ENCODE measurements around the gene ATP2C2.

GRCh38 chr16:84354306-84354705, 14.0 kb upstream of the ATP2C2 start:
- TF ChIP-seq, protein P1, sequence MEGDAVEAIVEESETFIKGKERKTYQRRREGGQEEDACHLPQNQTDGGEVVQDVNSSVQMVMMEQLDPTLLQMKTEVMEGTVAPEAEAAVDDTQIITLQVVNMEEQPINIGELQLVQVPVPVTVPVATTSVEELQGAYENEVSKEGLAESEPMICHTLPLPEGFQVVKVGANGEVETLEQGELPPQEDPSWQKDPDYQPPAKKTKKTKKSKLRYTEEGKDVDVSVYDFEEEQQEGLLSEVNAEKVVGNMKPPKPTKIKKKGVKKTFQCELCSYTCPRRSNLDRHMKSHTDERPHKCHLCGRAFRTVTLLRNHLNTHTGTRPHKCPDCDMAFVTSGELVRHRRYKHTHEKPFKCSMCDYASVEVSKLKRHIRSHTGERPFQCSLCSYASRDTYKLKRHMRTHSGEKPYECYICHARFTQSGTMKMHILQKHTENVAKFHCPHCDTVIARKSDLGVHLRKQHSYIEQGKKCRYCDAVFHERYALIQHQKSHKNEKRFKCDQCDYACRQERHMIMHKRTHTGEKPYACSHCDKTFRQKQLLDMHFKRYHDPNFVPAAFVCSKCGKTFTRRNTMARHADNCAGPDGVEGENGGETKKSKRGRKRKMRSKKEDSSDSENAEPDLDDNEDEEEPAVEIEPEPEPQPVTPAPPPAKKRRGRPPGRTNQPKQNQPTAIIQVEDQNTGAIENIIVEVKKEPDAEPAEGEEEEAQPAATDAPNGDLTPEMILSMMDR (IDR thresholded peaks at IDR 0.05) = no peak
- no peak for TF ChIP-seq POLR2AphosphoS5 (IDR thresholded peaks at IDR 0.05)
- TF ChIP-seq EP300 (IDR thresholded peaks at IDR 0.05) = no peak
